GM12873 (cell line): ENCODE results near the gene SPACA1.

ENCODE experiments used
- TF ChIP-seq, protein P1 (sequence below): IDR thresholded peaks from 2 replicates; pipeline ENCODE4 v1.5.1; 2012; ENCODE audit warnings: low read depth, mild to moderate bottlenecking, moderate library complexity, low read length, control low read depth; ENCODE audit not compliant: insufficient read depth; ENCODE audit errors: missing control alignments

SPACA1 gene

DNA sequence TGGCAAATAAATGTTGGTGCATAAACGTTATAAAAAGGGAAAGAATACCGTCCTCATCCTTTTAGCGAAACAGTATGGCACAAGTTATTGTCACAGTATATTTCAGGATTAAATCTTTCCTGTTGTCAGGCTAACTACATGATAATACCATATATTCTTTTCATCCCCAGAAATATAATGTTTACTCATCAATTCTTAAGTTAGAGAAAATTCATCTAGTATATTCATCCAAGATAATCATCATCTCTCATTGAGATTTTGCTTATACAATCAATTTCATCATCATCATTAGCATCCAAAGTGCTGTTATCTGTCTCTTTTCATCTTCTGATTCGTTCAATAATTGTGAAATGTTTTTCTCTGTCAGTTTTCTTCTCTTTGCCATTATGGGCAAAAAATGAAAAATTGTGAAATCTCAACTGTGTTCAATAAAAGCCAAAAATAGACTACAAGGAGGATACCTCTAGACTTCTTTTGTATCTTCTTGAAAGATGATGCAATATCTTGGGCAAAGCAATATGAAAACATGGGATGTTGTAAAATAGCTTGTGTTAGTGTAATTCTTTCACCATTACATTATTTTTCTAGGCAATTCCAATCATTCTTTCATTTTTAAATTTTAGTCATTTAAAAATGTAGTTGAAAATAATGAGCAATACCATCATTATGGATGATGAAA, 2.6 kb downstream of the SPACA1 start:
- TF ChIP-seq, protein P1, sequence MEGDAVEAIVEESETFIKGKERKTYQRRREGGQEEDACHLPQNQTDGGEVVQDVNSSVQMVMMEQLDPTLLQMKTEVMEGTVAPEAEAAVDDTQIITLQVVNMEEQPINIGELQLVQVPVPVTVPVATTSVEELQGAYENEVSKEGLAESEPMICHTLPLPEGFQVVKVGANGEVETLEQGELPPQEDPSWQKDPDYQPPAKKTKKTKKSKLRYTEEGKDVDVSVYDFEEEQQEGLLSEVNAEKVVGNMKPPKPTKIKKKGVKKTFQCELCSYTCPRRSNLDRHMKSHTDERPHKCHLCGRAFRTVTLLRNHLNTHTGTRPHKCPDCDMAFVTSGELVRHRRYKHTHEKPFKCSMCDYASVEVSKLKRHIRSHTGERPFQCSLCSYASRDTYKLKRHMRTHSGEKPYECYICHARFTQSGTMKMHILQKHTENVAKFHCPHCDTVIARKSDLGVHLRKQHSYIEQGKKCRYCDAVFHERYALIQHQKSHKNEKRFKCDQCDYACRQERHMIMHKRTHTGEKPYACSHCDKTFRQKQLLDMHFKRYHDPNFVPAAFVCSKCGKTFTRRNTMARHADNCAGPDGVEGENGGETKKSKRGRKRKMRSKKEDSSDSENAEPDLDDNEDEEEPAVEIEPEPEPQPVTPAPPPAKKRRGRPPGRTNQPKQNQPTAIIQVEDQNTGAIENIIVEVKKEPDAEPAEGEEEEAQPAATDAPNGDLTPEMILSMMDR, result no peak

DNA sequence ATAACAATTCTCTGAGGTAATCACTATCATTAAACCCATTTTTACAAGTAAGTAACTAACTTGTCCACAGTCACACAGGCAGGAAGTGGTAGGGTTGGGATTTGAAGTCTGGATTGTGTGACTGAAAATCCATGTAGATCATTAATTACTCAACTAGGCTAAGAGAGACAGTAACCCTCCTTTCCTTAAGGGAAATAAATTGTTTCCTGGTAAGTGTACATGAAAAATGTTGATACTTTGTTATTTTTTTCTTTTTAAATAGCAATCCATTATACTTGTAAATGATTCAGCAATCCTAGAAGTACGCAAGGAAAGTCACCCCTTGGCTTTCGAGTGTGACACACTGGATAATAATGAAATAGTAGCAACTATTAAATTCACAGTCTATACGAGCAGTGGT, 11.6 kb downstream of the SPACA1 start:
- TF ChIP-seq, protein P1, result no peak

- TF ChIP-seq, protein P1, result no peak
Observed at GRCh38 chr6:88062376-88062775, 14.7 kb downstream of the SPACA1 start.

GRCh38 chr6:88072462-88072861, 24.8 kb downstream of the SPACA1 start:
- TF ChIP-seq, protein P1, result no peak

DNA sequence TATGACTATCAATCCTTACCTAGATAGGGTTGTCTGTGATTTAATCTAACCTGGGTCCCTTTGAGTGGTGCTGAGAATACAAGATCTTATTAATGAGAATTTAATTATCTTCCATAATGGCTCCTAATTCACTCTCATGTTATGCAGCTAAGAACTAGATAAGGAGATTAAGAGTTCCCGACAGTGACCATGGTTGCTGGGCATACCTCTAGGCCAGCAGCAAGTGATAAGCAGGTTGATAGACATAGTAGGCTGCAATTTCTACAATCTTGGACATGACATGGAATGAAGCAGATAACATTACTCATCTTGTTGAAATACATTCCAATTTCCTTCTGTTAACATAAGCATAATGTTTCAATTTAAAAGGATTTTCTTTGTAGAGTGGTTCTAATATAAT, 27.1 kb downstream of the SPACA1 start:
- TF ChIP-seq, protein P1, result no peak

- TF ChIP-seq, protein P1, result no peak
Observed at GRCh38 chr6:88077305-88077704, 29.7 kb downstream of the SPACA1 start.

DNA sequence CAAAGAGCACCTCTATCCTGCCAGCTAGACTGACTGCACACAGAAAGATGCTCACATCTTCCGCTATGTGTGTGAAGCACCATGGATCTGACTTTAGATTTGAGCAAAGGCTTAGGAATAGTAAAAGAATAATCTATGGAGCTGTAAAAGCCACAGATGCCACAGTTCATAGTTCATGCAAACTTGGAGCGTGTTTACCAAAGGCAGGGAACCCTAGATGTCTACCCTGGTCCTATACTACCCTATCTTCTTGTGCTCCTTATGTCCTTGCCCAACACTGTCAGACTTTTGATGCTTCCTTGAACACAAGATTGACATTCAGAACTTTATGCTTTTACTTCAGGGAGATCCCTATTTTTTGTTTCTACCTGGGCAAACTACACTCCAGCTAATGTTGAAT, 39.2 kb downstream of the SPACA1 start:
- TF ChIP-seq, protein P1, result no peak
